ENCODE data around the gene RBPJL.

DNA sequence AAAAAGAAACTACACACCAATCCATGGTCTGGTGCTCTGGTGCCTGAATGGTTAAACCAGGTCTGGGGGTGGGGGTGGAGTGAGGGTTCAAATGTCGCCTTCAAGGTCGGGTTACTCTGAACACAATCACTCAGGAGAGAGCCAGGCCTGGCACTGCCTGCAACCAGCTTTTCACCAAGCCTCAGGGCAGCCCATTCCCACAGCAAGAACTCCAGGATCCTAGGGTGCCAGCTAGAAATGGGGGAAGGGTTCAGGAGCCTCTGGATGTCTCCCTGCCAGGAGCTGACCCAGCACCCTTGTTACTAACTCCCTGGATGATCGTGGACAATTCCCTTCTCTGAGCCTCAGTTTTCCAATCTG lies 34.9 kb downstream of the RBPJL start:
- TF ChIP-seq, protein P1, sequence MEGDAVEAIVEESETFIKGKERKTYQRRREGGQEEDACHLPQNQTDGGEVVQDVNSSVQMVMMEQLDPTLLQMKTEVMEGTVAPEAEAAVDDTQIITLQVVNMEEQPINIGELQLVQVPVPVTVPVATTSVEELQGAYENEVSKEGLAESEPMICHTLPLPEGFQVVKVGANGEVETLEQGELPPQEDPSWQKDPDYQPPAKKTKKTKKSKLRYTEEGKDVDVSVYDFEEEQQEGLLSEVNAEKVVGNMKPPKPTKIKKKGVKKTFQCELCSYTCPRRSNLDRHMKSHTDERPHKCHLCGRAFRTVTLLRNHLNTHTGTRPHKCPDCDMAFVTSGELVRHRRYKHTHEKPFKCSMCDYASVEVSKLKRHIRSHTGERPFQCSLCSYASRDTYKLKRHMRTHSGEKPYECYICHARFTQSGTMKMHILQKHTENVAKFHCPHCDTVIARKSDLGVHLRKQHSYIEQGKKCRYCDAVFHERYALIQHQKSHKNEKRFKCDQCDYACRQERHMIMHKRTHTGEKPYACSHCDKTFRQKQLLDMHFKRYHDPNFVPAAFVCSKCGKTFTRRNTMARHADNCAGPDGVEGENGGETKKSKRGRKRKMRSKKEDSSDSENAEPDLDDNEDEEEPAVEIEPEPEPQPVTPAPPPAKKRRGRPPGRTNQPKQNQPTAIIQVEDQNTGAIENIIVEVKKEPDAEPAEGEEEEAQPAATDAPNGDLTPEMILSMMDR (conservative IDR thresholded peaks at IDR 0.05; ENCODE audit: low read depth, low read length) = no peak
- TF ChIP-seq EZH2 (IDR thresholded peaks at IDR 0.05; ENCODE audit: low read length, unreplicated experiment) = no peak
- TF ChIP-seq EZH2phosphoT487 (IDR thresholded peaks at IDR 0.05; ENCODE audit: borderline replicate concordance, low read length) = no peak
